Liver (tissue), 9 donors: ENCODE results near the gene EIPR1. TPM values are rescaled to one million over a fixed set of nuclear protein-coding genes. Genes with fewer than 3 reads are reported as not detected.

Experiments used
- DNase-seq: peaks from one replicate; pipeline ENCODE4 v3.0.0-alpha.2; 2017; ENCODE audit warnings: low spot score
- H3K27ac ChIP-seq, 2 donors: one replicate each; pipeline ENCODE4 v1.7.0; 2013; ENCODE audit warnings: inconsistent platforms in 2 of 2, low read length in 2 of 2, control low read depth in 1 of 2, low read depth in 1 of 2, mild to moderate bottlenecking in 1 of 2
- H3K27me3 ChIP-seq, 4 donors: one replicate each; pipeline versions ENCODE4 v1.6.1 to v1.7.0; 2013; ENCODE audit warnings: low read length in 3 of 4, inconsistent platforms in 1 of 4, mild to moderate bottlenecking in 1 of 4, moderate library complexity in 1 of 4; ENCODE audit not compliant: control insufficient read depth in 4 of 4, insufficient read depth in 4 of 4
- H3K36me3 ChIP-seq, 4 donors: one replicate each; pipeline versions ENCODE4 v1.6.1 to v1.7.0; 2013; ENCODE audit warnings: low read length in 3 of 4, mild to moderate bottlenecking in 3 of 4, low read depth in 1 of 4, moderate library complexity in 1 of 4; ENCODE audit not compliant: control insufficient read depth in 4 of 4, insufficient read depth in 3 of 4
- H3K4me1 ChIP-seq, 4 donors: one replicate each; pipeline versions ENCODE4 v1.6.1 to v1.7.0; 2013; ENCODE audit warnings: low read length in 3 of 4, mild to moderate bottlenecking in 3 of 4, moderate library complexity in 1 of 4; ENCODE audit not compliant: control insufficient read depth in 4 of 4, insufficient read depth in 4 of 4
- H3K4me3 ChIP-seq, 3 donors: one replicate each; pipeline versions ENCODE4 v1.6.1 to v1.7.0; 2013; ENCODE audit warnings: low read length in 3 of 3, control low read depth in 1 of 3, low read depth in 1 of 3, mild to moderate bottlenecking in 1 of 3
- H3K9ac ChIP-seq, 2 donors: one replicate each; pipeline ENCODE4 v1.7.0; 2013; ENCODE audit warnings: low read length in 2 of 2, mild to moderate bottlenecking in 2 of 2, moderate library complexity in 2 of 2, control low read depth in 1 of 2, low read depth in 1 of 2
- H3K9me3 ChIP-seq, 4 donors: one replicate each; pipeline versions ENCODE4 v1.6.1 to v1.7.0; 2013; ENCODE audit warnings: low read length in 3 of 4; ENCODE audit not compliant: control insufficient read depth in 4 of 4
- EGR1 ChIP-seq, 2 donors: IDR thresholded peaks; 2 replicates each; pipeline ENCODE4 v1.6.1; 2016 to 2018; ENCODE audit warnings: antibody characterized with exemption in 2 of 2, low read depth in 2 of 2
- FOXA1 ChIP-seq: IDR thresholded peaks from 2 replicates; pipeline ENCODE4 v1.6.1; 2016; ENCODE audit warnings: antibody characterized with exemption
- FOXA2 ChIP-seq: IDR thresholded peaks from 2 replicates; pipeline ENCODE4 v1.6.1; 2016; ENCODE audit warnings: antibody characterized with exemption
- GABPA ChIP-seq, 2 donors: IDR thresholded peaks in 1 of 2; conservative IDR thresholded peaks in 1 of 2; 2 replicates each; pipeline ENCODE4 v1.6.1; 2016; ENCODE audit warnings: antibody characterized with exemption in 2 of 2, mild to moderate bottlenecking in 1 of 2, moderate library complexity in 1 of 2
- HNF4A ChIP-seq, 2 donors: conservative IDR thresholded peaks; 2 replicates each; pipeline ENCODE4 v1.6.1; 2016; ENCODE audit warnings: antibody characterized with exemption in 2 of 2, mild to moderate bottlenecking in 2 of 2
- HNF4G ChIP-seq: IDR thresholded peaks from 2 replicates; pipeline ENCODE4 v1.6.1; 2016; ENCODE audit warnings: antibody characterized with exemption
- JUND ChIP-seq, 2 donors: IDR thresholded peaks; 2 replicates each; pipeline ENCODE4 v1.6.1; 2016; ENCODE audit warnings: antibody characterized with exemption in 2 of 2
- NR2F2 ChIP-seq: IDR thresholded peaks from 2 replicates; pipeline ENCODE4 v1.6.1; 2016; ENCODE audit warnings: antibody characterized with exemption
- RAD21 ChIP-seq, 2 donors: IDR thresholded peaks; 2 replicates each; pipeline ENCODE4 v1.6.1; 2016; ENCODE audit warnings: antibody characterized with exemption in 2 of 2, mild to moderate bottlenecking in 2 of 2
- RXRA ChIP-seq, 2 donors: IDR thresholded peaks; 2 replicates each; pipeline ENCODE4 v1.6.1; 2017 to 2018; ENCODE audit warnings: antibody characterized with exemption in 2 of 2, mild to moderate bottlenecking in 1 of 2
- SP1 ChIP-seq: IDR thresholded peaks from 2 replicates; pipeline ENCODE4 v1.6.1; 2018; ENCODE audit warnings: antibody characterized with exemption, mild to moderate bottlenecking
- TAF1 ChIP-seq: conservative IDR thresholded peaks from 2 replicates; pipeline ENCODE4 v1.6.1; 2016; ENCODE audit warnings: antibody characterized with exemption, mild to moderate bottlenecking
- WGBS: extraction: QIAGEN DNeasy Blood & Tissue Kit; methylation state at CpG from one replicate; pipeline ENCODE4 v1.1.7; 2013; 5-methylcytosine and 5-hydroxymethylcytosine counted together
- polyA plus RNA-seq, 2 donors: library from polyadenylated mRNA; stranded (reverse) in 1 of 2; unstranded in 1 of 2; fragments of 200-250 nt in 1 of 2; fragments of >200 nt in 1 of 2; fragmentation: Nextera tagmentation in 1 of 2; extraction: Ambion mirVana in 1 of 2; gene quantifications; one replicate each; pipeline versions ENCODE4 v1.2.1 to v1.2.3, GENCODE V29; 2013 to 2015
- total RNA-seq, 2 donors: library from RNA; depleted of rRNA; stranded (reverse); fragments of >200 nt; gene quantifications; one replicate each; pipeline ENCODE4 v1.2.3, GENCODE V29; 2014
- TF ChIP-seq, protein P1 (sequence below): IDR thresholded peaks from 2 replicates; pipeline ENCODE4 v1.6.1; 2016; ENCODE audit warnings: antibody characterized with exemption
- TF ChIP-seq, protein P2 (sequence below): IDR thresholded peaks from 2 replicates; pipeline ENCODE4 v1.6.1; 2016; ENCODE audit warnings: antibody characterized with exemption
- TF ChIP-seq, protein P3 (sequence below): IDR thresholded peaks from 2 replicates; pipeline ENCODE4 v1.6.1; 2016; ENCODE audit warnings: antibody characterized with exemption
- TF ChIP-seq, protein P4 (sequence below): fragments of 150-350 bp; IDR thresholded peaks from 2 replicates; pipeline ENCODE4 v1.5.1; 2017; ENCODE audit warnings: improper control_type of control experiment, low read depth, low read length; ENCODE audit not compliant: missing input control
- TF ChIP-seq, protein P5 (sequence below): IDR thresholded peaks from 2 replicates; pipeline ENCODE4 v1.6.1; 2016; ENCODE audit warnings: antibody characterized with exemption, mild to moderate bottlenecking
- donor health status: healthy.
- donor health status: healthy.
- donor health status: healthy.
- donor health status: healthy.
- donor health status: healthy.

Gene EIPR1
- total and polyA plus RNA-seq, 4 donors = 7.6 to 12.1 (median 11.4) TPM

DNA sequence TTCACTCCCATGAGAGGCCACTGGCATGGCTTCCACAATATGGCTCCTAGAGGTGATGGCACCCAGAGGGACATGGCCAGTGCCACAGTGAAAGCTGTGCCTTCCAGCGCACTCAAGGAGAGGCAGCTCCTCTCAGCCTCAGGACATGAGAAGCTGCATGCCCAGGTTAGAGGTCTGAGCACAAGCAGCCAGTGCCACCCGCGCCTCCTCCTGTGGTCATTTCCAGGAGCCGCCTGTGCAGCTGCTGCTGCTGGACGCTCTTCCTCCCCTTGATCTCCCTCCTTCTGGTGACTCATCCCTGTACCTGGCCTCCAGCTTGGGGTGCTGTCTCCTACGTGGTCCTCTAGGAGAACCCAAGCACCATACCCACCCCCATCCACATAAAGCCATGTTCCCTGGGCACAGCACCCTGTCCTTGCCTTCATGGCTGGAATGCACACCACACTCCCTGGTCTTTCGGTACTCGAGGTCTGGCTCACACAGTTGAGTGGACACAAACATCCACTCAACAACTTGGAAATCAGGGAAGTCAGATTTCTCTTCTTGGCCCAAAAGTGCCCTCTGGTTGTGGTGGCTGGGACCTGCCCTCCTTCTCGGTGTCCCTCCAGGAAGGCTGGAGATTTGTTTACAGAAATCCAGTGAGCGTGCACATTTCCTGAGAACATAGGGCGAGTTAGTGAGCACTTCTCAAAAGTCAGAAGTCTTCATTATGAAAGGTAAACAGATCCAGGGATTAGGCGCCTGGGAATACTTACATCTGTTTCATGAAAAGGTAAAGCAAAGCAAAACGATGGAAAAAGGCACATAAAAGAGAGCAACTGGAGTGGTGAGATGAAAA, 96.7 kb downstream of the EIPR1 start:
- Histone ChIP-seq H3K27me3 (no peaks in the 10 kb centered on the region), H3K9me3 (no peaks in the 10 kb centered on the region), H3K4me3 (no peak overlapping the region), H3K9ac (no peak overlapping the region), H3K27ac (no peak overlapping the region), H3K4me1 (no peaks in the 10 kb centered on the region), H3K36me3 (peaks cover 0 to 2% (median 0%) of the 10 kb centered on the region in 4 donors)
- TF ChIP-seq FOXA2 = no peak
- no peak for TF ChIP-seq JUND (IDR thresholded peaks at IDR 0.05)
- TF ChIP-seq NR2F2 = no peak
- TF ChIP-seq, protein P1, sequence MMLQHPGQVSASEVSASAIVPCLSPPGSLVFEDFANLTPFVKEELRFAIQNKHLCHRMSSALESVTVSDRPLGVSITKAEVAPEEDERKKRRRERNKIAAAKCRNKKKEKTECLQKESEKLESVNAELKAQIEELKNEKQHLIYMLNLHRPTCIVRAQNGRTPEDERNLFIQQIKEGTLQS = no peak
- no peak for TF ChIP-seq HNF4G
- no peak for TF ChIP-seq EGR1 (IDR thresholded peaks at IDR 0.05; ENCODE audit: low read depth in 2 of 2)
- TF ChIP-seq GABPA (IDR thresholded peaks at IDR 0.05 in 1 of 2, conservative IDR thresholded peaks at IDR 0.05 in 1 of 2) = no peak
- no peak for TF ChIP-seq RXRA (IDR thresholded peaks at IDR 0.05)
- TF ChIP-seq, protein P2, sequence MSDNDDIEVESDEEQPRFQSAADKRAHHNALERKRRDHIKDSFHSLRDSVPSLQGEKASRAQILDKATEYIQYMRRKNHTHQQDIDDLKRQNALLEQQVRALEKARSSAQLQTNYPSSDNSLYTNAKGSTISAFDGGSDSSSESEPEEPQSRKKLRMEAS = no peak
- TF ChIP-seq SP1 = no peak
- DNase-seq = no peak
- WGBS = 96% methylated on average over 13 of the region's 13 CpGs

DNA sequence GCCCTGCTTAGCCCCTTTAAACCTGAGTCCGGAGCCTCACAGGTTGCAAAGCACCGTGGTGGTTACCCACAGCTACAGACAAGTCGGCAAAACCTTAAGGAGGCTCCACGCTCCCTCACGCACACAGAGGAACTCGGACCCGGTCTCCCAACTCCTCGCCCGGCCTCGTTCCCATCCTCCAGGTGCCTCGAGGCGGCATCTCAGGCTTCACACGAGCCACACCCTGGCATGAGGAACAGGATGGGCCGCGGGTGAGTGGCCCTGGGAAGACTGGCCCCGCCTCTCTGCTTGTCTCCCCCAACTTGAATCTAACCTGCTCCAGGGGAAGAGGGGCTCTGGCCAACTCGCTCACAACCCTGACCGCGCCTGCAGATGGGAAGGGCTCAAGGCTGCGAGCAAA, 97.4 kb downstream of the EIPR1 start:
- TF ChIP-seq SP1 (no peak), EGR1 (IDR thresholded peaks at IDR 0.05; ENCODE audit: low read depth in 2 of 2) (no peak), TAF1 (no peak), FOXA1 (no peak), RAD21 (IDR thresholded peaks at IDR 0.05) (no peak), HNF4A (conservative IDR thresholded peaks at IDR 0.05) (no peak), GABPA (IDR thresholded peaks at IDR 0.05 in 1 of 2, conservative IDR thresholded peaks at IDR 0.05 in 1 of 2) (no peak), JUND (IDR thresholded peaks at IDR 0.05) (no peak), RXRA (IDR thresholded peaks at IDR 0.05) (no peak), HNF4G (no peak), FOXA2 (no peak)
- TF ChIP-seq, protein P3, sequence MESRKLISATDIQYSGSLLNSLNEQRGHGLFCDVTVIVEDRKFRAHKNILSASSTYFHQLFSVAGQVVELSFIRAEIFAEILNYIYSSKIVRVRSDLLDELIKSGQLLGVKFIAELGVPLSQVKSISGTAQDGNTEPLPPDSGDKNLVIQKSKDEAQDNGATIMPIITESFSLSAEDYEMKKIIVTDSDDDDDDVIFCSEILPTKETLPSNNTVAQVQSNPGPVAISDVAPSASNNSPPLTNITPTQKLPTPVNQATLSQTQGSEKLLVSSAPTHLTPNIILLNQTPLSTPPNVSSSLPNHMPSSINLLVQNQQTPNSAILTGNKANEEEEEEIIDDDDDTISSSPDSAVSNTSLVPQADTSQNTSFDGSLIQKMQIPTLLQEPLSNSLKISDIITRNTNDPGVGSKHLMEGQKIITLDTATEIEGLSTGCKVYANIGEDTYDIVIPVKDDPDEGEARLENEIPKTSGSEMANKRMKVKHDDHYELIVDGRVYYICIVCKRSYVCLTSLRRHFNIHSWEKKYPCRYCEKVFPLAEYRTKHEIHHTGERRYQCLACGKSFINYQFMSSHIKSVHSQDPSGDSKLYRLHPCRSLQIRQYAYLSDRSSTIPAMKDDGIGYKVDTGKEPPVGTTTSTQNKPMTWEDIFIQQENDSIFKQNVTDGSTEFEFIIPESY = no peak
- TF ChIP-seq, protein P4, sequence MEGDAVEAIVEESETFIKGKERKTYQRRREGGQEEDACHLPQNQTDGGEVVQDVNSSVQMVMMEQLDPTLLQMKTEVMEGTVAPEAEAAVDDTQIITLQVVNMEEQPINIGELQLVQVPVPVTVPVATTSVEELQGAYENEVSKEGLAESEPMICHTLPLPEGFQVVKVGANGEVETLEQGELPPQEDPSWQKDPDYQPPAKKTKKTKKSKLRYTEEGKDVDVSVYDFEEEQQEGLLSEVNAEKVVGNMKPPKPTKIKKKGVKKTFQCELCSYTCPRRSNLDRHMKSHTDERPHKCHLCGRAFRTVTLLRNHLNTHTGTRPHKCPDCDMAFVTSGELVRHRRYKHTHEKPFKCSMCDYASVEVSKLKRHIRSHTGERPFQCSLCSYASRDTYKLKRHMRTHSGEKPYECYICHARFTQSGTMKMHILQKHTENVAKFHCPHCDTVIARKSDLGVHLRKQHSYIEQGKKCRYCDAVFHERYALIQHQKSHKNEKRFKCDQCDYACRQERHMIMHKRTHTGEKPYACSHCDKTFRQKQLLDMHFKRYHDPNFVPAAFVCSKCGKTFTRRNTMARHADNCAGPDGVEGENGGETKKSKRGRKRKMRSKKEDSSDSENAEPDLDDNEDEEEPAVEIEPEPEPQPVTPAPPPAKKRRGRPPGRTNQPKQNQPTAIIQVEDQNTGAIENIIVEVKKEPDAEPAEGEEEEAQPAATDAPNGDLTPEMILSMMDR = no peak
- TF ChIP-seq, protein P5, sequence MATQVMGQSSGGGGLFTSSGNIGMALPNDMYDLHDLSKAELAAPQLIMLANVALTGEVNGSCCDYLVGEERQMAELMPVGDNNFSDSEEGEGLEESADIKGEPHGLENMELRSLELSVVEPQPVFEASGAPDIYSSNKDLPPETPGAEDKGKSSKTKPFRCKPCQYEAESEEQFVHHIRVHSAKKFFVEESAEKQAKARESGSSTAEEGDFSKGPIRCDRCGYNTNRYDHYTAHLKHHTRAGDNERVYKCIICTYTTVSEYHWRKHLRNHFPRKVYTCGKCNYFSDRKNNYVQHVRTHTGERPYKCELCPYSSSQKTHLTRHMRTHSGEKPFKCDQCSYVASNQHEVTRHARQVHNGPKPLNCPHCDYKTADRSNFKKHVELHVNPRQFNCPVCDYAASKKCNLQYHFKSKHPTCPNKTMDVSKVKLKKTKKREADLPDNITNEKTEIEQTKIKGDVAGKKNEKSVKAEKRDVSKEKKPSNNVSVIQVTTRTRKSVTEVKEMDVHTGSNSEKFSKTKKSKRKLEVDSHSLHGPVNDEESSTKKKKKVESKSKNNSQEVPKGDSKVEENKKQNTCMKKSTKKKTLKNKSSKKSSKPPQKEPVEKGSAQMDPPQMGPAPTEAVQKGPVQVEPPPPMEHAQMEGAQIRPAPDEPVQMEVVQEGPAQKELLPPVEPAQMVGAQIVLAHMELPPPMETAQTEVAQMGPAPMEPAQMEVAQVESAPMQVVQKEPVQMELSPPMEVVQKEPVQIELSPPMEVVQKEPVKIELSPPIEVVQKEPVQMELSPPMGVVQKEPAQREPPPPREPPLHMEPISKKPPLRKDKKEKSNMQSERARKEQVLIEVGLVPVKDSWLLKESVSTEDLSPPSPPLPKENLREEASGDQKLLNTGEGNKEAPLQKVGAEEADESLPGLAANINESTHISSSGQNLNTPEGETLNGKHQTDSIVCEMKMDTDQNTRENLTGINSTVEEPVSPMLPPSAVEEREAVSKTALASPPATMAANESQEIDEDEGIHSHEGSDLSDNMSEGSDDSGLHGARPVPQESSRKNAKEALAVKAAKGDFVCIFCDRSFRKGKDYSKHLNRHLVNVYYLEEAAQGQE = no peak
- 97% methylated on average over 20 of the region's 20 CpGs for WGBS
- no peaks in the 10 kb centered on the region for H3K27me3 ChIP-seq
- H3K36me3 ChIP-seq = peaks cover 0 to 2% (median 0%) of the 10 kb centered on the region in 4 donors
- no peak for DNase-seq
- no peaks in the 10 kb centered on the region for H3K4me1 ChIP-seq
- H3K9me3 ChIP-seq = no peaks in the 10 kb centered on the region
- H3K9ac ChIP-seq = no peak overlapping the region
- H3K27ac ChIP-seq = no peak overlapping the region
- no peak overlapping the region for H3K4me3 ChIP-seq
